GM23248 (cell line): ENCODE measurements around the gene SCNM1.

Experiments
- EZH2 ChIP-seq: fragments of 200-600 bp; sonication (generic); IDR thresholded peaks from 2 replicates; pipeline ENCODE4 v1.6.1; 2018; ENCODE audit warnings: antibody characterized with exemption, mild to moderate bottlenecking; ENCODE audit not compliant: insufficient read depth, poor library complexity, severe bottlenecking
- EZH2phosphoT487 ChIP-seq: fragments of 200-600 bp; sonication (generic); IDR thresholded peaks from 2 replicates; pipeline ENCODE4 v1.6.1; 2018; ENCODE audit warnings: antibody characterized with exemption, moderate library complexity, mild to moderate bottlenecking, low read depth; ENCODE audit not compliant: insufficient read depth

GRCh38 chr1:151187205-151187604, 21.3 kb downstream of the SCNM1 start:
- TF ChIP-seq EZH2phosphoT487 (no peak), EZH2 (no peak)
